ENCODE results near the gene GPATCH1. TPM values are rescaled to one million over a fixed set of nuclear protein-coding genes. Genes with fewer than 3 reads are reported as not detected.
A peak's percentile ranks its signal among the peaks of the same experiment; 100 is the strongest.

The GPATCH1 gene
- total and polyA plus RNA-seq, 2 of the 13 experiments (the other 11 are each of a cell fraction or from before 2014, with no cell fraction given) = 6.8 to 6.9 TPM

GRCh38 chr19:33176670-33177416, 95.9 kb downstream of the GPATCH1 start (continued):
- TF ChIP-seq BORCS8-MEF2B (CRISPR knock-in tag; IDR thresholded peaks at IDR 0.05) = peak; percentile 51
- TF ChIP-seq RBAK (CRISPR knock-in tag; IDR thresholded peaks at IDR 0.05) = 0 out of 2 replicates have a peak, but pooled peaks have one; percentile 27
- TF ChIP-seq ARNT2 (CRISPR knock-in tag; IDR thresholded peaks at IDR 0.05; ENCODE audit: low read depth) = 0 out of 2 replicates have a peak, but pooled peaks have one; percentile 54
- TF ChIP-seq ZNF343 (CRISPR knock-in tag; IDR thresholded peaks at IDR 0.05) = no peak
- TF ChIP-seq ZSCAN30 (CRISPR knock-in tag; IDR thresholded peaks at IDR 0.05) = no peak
- peak; percentile 77; the same call in 1 of the 2 replicates for TF ChIP-seq ZSCAN25 (CRISPR knock-in tag; IDR thresholded peaks at IDR 0.05)
- peak; percentile 95 for TF ChIP-seq STAT6 (CRISPR knock-in tag; IDR thresholded peaks at IDR 0.05; ENCODE audit: borderline replicate concordance)
- 0 out of 2 replicates have a peak, but pooled peaks have one; percentile 73 for TF ChIP-seq ZNF878 (CRISPR knock-in tag; IDR thresholded peaks at IDR 0.05)
- TF ChIP-seq ZNF792 (CRISPR knock-in tag; IDR thresholded peaks at IDR 0.05) = peak; percentile 83; the same call in 1 of the 2 replicates
- TF ChIP-seq ZNF251 (CRISPR knock-in tag; IDR thresholded peaks at IDR 0.05) = 0 out of 2 replicates have a peak, but pooled peaks have one; percentile 19
- no peak for TF ChIP-seq HNRNPL (IDR thresholded peaks at IDR 0.05; ENCODE audit: low read depth, low read length)
- TF ChIP-seq ZNF761 (CRISPR knock-in tag; conservative IDR thresholded peaks at IDR 0.05) = 0 out of 2 replicates have a peak, but pooled peaks have one; percentile 81
- no peak for TF ChIP-seq AFF4 (CRISPR knock-in tag; IDR thresholded peaks at IDR 0.05)
- TF ChIP-seq DRAP1 (CRISPR knock-in tag; IDR thresholded peaks at IDR 0.05) = peak; percentile 77; the same call in 1 of the 2 replicates
- peak; percentile 11 for TF ChIP-seq HNRNPH1 (optimal IDR thresholded peaks at IDR 0.05; ENCODE audit: low read depth, low read length)
- peak; percentile 53; the same call in 1 of the 2 replicates for TF ChIP-seq MXD4 (CRISPR knock-in tag; IDR thresholded peaks at IDR 0.05)
- TF ChIP-seq MNT (IDR thresholded peaks at IDR 0.05) = peak; percentile 38; the same call in 1 of the 2 replicates
- no peak for TF ChIP-seq EZH2 (conservative IDR thresholded peaks at IDR 0.05; ENCODE audit: low read depth, low read length)
- no peak for TF ChIP-seq SP1 (IDR thresholded peaks at IDR 0.05)
- peak; percentile 84 for TF ChIP-seq SP1 (CRISPR knock-in tag; IDR thresholded peaks at IDR 0.05)
- peak; percentile 61; the same call in 1 of the 2 replicates for TF ChIP-seq ZNF558 (CRISPR knock-in tag; IDR thresholded peaks at IDR 0.05; ENCODE audit: borderline replicate concordance)
- 0 out of 2 replicates have a peak, but pooled peaks have one; percentile 35 for TF ChIP-seq SNAI1 (CRISPR knock-in tag; IDR thresholded peaks at IDR 0.05; ENCODE audit: borderline replicate concordance)
